ENCODE measurements around the gene EPN1.
A peak's percentile ranks its signal among the peaks of the same experiment; 100 is the strongest.

The EPN1 gene

GRCh38 chr19:55646889-55647731 lies 27.9 kb upstream of the EPN1 start:
- DNase-seq (ENCODE audit: low read depth in 2 of 2), result no peak

GRCh38 chr19:55647732-55648584 lies 27.1 kb upstream of the EPN1 start, which contains the start of gene CCDC106:
Gene CCDC106 (plus strand): TSS chr19:55648212. CDS start chr19:55649047, 835 bp downstream.
- peak; percentile 57 to 64 for DNase-seq (ENCODE audit: low read depth in 2 of 2)

- no peak for DNase-seq (ENCODE audit: low read depth in 2 of 2)
Measured at GRCh38 chr19:55648585-55649267, 26.3 kb upstream of the EPN1 start.

DNA sequence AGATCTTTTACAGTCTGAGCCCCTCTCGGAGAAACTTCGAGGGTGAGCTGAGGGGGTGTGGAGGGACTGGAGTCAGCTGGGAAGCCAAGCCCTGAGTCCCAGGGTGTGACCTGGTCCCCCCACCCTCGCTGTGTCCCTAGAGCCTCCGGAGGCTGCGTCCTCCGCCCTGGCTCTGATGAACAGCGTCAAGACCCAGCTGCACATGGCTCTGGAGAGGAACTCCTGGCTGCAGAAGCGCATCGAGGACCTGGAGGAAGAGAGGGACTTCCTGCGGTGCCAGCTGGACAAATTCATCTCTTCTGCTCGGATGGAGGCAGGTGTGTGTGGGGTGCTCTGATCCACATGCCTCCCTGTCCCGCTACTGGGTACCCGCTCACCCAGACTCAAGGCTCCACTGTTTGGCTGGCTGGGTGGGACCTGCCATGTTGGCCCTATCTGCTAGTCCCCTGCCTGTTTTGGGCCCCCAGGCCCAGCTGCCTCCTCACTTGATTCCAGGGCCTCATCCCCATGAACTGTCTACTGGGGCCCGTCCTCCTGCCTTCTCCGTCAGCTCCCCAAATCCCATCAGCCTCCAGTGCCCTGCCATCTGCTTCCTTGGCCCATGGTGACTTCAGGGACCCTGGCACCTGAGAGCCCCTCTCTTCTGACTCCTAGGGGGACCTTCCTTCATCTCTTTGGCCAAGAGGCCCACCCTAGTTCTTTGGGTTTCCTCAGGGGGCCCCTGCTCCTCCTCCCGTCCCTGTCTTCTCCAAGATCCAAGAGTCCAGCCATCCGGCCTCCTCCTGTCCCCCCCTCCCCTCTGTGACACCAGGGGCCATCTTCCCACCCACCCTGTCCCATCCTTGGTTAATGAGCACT lies 25.5 kb upstream of the EPN1 start:
- DNase-seq (ENCODE audit: low read depth in 2 of 2), result no peak

DNA sequence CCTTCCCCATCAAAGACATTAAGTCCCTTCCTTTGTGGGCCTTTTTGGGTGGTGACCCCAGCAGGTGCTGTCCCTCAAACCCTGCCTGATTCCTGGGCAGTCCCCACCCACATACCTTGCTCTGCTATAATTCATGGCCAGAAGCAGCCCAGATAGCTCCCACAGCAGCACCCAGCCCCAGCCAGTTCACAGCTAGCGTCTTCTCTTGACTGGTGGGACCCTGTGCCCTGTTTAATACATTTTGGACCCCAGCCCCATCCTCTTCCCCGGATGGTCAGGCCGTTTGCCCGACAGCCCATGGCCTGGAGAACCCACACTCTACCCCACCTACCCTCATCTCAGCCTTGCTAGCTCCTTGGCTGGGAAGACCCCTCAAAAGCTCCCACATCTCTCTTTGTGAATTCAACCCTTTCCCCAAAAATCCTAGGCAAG lies 24.9 kb upstream of the EPN1 start:
- no peak for DNase-seq (ENCODE audit: low read depth in 2 of 2)

DNA sequence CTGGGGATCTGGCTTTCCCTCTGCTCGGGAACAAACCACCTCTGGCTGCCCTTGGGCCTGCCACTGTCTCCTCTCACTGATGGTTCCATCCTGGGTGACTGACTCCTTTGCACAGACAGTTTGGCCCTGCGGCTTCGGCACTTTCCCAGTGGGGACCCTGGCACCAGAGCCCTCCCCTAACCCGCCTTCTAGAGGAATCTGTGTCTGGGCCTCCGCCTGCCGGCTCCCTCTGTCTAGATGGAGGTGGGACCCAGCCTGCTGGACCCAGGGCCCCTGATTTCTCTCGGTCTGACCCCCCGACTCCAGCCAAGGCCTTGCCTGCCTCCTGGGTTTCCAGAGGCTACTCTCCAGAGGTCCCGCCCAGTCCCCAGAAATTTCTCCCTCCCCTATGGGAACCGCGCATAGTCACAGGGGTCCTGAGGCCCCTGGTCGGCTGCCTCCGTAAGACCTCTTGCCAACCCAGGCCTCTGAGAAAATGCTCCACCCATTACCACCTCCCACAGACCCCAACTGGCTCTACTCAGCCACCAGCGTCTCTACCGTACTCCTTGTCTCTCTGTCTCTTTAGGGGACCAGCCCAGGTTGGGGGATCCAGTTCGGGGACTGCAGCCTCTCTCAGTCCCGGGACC lies 24.3 kb upstream of the EPN1 start:
- DNase-seq (ENCODE audit: low read depth in 2 of 2), result no peak

DNA sequence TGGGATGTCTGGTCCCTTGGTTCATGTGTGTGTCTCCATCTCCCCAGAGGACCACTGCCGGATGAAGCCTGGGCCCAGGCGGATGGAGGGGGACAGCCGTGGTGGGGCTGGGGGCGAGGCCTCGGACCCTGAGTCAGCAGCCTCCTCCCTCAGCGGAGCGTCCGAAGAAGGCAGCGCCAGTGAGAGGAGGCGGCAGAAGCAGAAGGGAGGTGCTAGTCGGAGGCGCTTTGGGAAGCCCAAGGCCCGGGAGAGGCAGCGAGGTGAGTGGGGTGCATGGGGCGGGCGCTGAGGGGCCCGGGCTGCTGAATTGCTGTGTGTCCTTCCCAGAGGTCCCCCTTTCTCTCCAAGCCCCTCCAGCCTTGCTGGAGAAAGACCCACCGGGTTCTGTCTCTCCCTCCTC lies 23.8 kb upstream of the EPN1 start:
- no peak for DNase-seq (ENCODE audit: low read depth in 2 of 2)

DNA sequence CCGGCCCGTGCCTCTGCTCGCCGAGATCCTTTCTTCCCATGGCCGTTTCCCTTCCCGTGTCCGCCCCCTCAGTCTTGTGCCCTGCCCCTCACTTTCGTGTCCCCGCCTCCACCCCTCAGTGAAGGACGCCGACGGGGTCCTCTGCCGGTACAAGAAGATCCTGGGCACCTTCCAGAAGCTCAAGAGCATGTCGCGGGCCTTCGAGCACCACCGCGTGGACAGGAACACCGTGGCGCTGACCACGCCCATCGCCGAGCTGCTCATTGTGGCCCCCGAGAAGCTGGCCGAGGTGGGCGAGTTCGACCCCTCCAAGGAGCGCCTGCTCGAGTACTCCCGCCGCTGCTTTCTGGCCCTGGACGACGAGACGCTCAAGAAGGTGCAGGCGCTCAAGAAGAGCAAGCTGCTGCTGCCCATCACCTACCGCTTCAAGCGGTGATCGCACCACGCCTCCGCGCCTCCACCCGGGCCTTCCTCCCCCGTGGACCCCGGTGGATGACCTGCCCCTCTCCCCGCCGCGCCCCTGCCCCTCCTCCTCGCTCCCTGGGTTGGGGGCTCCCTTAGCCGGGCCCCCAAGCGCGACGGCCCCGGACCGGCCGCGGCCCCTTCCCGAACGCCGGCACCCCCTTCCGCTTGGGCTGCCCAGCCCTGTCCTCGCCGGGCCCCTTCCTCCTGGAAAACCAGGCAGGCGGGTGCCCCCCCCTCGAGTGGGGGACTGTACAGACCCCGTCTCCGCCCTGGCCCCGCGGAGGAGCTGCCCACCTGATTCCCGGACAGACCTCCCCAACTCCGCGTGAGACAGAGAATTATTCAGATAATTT lies 22.5 kb upstream of the EPN1 start:
- DNase-seq (ENCODE audit: low read depth in 2 of 2), result no peak

GRCh38 chr19:55653651-55654322 lies 21.2 kb upstream of the EPN1 start:
- peak; percentile 98 to 99 for DNase-seq (ENCODE audit: low read depth in 2 of 2)

DNA sequence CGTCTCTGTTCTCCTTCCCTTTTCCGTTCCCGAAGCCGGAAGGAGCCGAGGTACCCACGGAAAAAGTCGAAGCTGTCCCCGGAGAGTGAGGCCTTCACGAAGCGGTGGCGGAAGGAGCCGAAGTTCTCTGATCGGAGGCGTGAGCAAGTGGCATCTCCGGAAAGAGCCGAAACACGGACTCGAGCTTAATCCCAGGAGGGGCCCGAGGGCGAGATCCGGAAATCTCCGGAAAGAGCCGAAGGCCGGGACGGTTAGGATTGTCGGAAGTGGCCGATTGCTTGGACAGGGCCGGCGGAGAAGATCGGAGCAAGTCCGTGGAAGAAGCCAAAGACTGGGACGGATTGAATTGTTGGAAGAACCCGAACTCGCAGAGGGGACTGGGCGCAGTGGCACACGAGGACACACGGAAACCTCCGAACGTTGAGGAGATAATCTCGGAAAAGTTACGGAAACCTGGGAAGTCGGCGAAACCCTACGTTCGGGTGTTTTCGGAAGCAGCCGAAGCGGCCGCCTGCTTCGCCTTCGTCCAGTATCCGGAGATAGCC lies 20.6 kb upstream of the EPN1 start:
- peak; percentile 99 for DNase-seq (ENCODE audit: low read depth in 2 of 2)

- DNase-seq (ENCODE audit: low read depth in 2 of 2), result peak; percentile 79 to 81
Measured at GRCh38 chr19:55654868-55655647, 20.0 kb upstream of the EPN1 start, which contains the start of gene U2AF2. Gene U2AF2 (plus strand): TSS chr19:55655035. CDS start chr19:55655105, 70 bp downstream.

- no peak for DNase-seq (ENCODE audit: low read depth in 2 of 2)
Measured at GRCh38 chr19:55655648-55656040, 19.4 kb upstream of the EPN1 start.

GRCh38 chr19:55656552-55656951 lies 18.5 kb upstream of the EPN1 start:
- no peak for DNase-seq (ENCODE audit: low read depth in 2 of 2)

DNA sequence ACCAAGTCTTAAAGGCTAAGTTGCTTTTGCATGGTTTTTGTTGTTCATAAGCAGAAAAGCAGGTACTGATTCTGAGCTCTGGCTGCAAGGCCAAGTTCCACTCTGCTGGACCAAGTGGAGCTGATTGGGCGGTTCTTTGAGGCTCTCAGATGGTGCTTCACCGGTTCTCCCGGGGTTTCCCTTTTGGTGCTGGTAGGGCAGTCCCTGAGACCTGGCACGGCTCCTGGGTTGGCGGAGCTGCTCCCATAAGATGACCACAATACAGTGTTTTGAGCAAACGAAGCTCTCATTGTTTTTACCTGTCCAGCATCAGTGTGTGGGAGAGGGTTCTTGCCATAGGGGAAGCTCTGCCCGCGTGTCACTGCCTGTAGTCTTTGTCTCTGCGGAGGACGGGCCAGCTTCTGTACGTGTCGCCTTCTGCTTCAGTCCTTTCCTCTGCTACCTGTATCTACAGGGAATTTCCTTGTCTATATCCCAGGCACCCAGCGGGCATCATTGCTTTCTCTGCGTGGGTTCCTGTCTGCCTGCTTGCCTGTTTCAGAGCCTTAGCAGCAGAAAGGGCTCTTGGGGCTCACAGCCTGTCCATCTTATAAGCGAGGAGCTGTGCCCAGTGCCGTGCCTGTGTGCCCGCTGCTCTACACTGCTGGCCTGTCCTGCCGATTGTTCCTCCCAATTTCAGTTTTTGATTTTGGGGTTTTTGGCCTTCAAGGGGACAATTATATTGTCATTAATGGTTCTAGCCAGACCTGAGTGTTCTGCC lies 17.9 kb upstream of the EPN1 start:
- no peak for DNase-seq (ENCODE audit: low read depth in 2 of 2)

DNA sequence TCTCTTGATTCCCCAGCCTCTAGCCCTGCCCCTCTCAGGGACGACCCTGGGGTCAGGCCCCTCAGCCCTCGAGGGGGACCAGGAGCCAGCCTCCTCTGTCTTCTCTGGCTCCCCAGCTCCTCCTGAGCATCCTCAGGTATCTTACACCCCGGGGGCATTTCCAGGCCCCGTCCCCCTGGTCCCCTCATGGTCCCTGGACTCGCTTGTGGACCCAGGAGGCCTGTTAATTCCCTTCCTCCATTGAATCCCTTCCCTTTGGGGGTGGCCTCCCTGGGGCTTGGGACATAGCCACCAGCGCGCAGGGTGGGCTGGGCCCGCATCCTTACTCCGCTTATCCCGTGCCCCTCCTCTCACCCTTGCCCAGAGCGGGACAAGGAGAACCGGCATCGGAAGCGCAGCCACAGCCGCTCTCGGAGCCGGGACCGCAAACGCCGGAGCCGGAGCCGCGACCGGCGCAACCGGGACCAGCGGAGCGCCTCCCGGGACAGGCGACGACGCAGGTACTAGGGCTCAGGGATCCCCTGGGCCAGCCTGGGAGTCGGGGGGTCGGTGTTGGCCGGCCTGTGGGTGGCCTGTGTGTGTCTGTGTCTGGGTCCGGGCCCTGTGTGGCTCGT lies 16.1 kb upstream of the EPN1 start:
- no peak for DNase-seq (ENCODE audit: low read depth in 2 of 2)

GRCh38 chr19:55659822-55660221 lies 15.2 kb upstream of the EPN1 start:
- DNase-seq (ENCODE audit: low read depth in 2 of 2), result no peak

- no peak for DNase-seq (ENCODE audit: low read depth in 2 of 2)
Measured at GRCh38 chr19:55660404-55660803, 14.6 kb upstream of the EPN1 start.
